Pulmonary artery endothelial cell (primary cell): ENCODE measurements around the gene DYRK3. TPM values are rescaled to one million over a fixed set of nuclear protein-coding genes. Genes with fewer than 3 reads are reported as not detected.

Source experiments
- DNase-seq: peaks from one replicate; pipeline ENCODE4 v3.0.0-alpha.2; 2011; ENCODE audit warnings: low read depth, low spot score
- total RNA-seq: library from RNA; depleted of rRNA; stranded (reverse); fragments of >200 nt; gene quantifications from 2 replicates; pipeline ENCODE4 v1.2.3, GENCODE V29; 2014

DYRK3 gene
- total RNA-seq, 1 donor from 2014 or later: 13.4 TPM

- DNase-seq: no peak
These were observed 46.8 kb downstream of the DYRK3 start for GRCh38 chr1:206682111-206682510.

- no peak for DNase-seq
These were observed 48.0 kb downstream of the DYRK3 start for GRCh38 chr1:206683313-206683712.

- no peak for DNase-seq
These were observed 48.7 kb downstream of the DYRK3 start for GRCh38 chr1:206684003-206684402.

GRCh38 chr1:206684478-206685333 is 49.4 kb downstream of the DYRK3 start, which contains the start of gene MAPKAPK2:
Gene MAPKAPK2 (plus strand): TSS chr1:206684905. CDS start chr1:206685230, 325 bp downstream.
- DNase-seq: no peak

- DNase-seq: no peak
These were observed 50.0 kb downstream of the DYRK3 start for GRCh38 chr1:206685334-206685768.

- no peak for DNase-seq
These were observed 50.6 kb downstream of the DYRK3 start for GRCh38 chr1:206685769-206686477.

GRCh38 chr1:206686478-206687249 is 51.3 kb downstream of the DYRK3 start:
- DNase-seq: no peak

- DNase-seq: no peak
These were observed 52.0 kb downstream of the DYRK3 start for GRCh38 chr1:206687251-206687914.

GRCh38 chr1:206687915-206688442 is 52.6 kb downstream of the DYRK3 start:
- no peak for DNase-seq

GRCh38 chr1:206690516-206690915 is 55.2 kb downstream of the DYRK3 start:
- no peak for DNase-seq

GRCh38 chr1:206691604-206692003 is 56.3 kb downstream of the DYRK3 start:
- DNase-seq: no peak

GRCh38 chr1:206693029-206693428 is 57.7 kb downstream of the DYRK3 start:
- no peak for DNase-seq

- no peak for DNase-seq
These were observed 58.3 kb downstream of the DYRK3 start for GRCh38 chr1:206693592-206693991.

- no peak for DNase-seq
These were observed 59.1 kb downstream of the DYRK3 start for GRCh38 chr1:206694171-206695124.

GRCh38 chr1:206695733-206696132 is 60.4 kb downstream of the DYRK3 start:
- DNase-seq: no peak

GRCh38 chr1:206696812-206697585 is 61.7 kb downstream of the DYRK3 start:
- DNase-seq: no peak

- no peak for DNase-seq
These were observed 62.7 kb downstream of the DYRK3 start for GRCh38 chr1:206698011-206698410.
